Gastroesophageal sphincter (tissue), 3 donors: ENCODE results near the gene CCDC127.
"Not testable (repeated sequence)": the region's sequence is repeated elsewhere in the genome, so short reads cannot be mapped to it uniquely, and the experiment has no call there.

Experiments
- CTCF ChIP-seq, 4 experiments: fragments of 200-600 bp in 2 of 4; fragments of 450-650 bp in 2 of 4; sonication (generic) in 1 of 4; IDR thresholded peaks; one replicate each; pipeline ENCODE4 v1.5.1; 2017 to 2019; ENCODE audit warnings: antibody characterized with exemption in 4 of 4, mild to moderate bottlenecking in 2 of 4, moderate library complexity in 2 of 4
- POLR2AphosphoS5 ChIP-seq: sonication (generic); formaldehyde crosslinking; IDR thresholded peaks from one replicate; pipeline ENCODE4 v1.6.1; 2017; ENCODE audit warnings: antibody characterized with exemption

DNA sequence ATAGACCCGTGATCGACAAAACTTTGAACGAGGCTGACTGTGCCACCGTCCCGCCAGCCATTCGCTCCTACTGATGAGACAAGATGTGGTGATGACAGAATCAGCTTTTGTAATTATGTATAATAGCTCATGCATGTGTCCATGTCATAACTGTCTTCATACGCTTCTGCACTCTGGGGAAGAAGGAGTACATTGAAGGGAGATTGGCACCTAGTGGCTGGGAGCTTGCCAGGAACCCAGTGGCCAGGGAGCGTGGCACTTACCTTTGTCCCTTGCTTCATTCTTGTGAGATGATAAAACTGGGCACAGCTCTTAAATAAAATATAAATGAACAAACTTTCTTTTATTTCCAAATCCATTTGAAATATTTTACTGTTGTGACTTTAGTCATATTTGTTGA, 38.4 kb upstream of the CCDC127 start:
- TF ChIP-seq CTCF (IDR thresholded peaks at IDR 0.05); POLR2AphosphoS5: not testable (repeated sequence)
